CD8-positive, alpha-beta memory T cell (primary cell): Measurements from ENCODE around the gene ZRANB1. TPM values are rescaled to one million over a fixed set of nuclear protein-coding genes. Genes with fewer than 3 reads are reported as not detected.

Experiments
- CTCF ChIA-PET: fragments of 350-600 bp; sonication (Branson Sonifier 250); formaldehyde crosslinking; loops from one replicate; lab custom pipeline; 2021; ENCODE audit warnings: antibody characterized with exemption; lab: Charles Lee
- POLR2A ChIA-PET: fragments of 350-600 bp; sonication (Branson Sonifier 250); formaldehyde crosslinking; loops from one replicate; lab custom pipeline; 2021; ENCODE audit warnings: antibody characterized with exemption; lab: Charles Lee
- DNase-seq, 5 donors: peaks; one replicate each; pipeline versions ENCODE4 v3.0.0 to v3.0.0-alpha.2; 2020 to 2022; ENCODE audit warnings: mixed read lengths in 1 of 5
- H3K27ac ChIP-seq: one replicate; pipeline ENCODE4 v1.7.0; 2013; ENCODE audit warnings: low read depth, mild to moderate bottlenecking, low read length, moderate library complexity
- H3K27me3 ChIP-seq: 2 replicates; pipeline ENCODE4 v1.7.0; 2013; ENCODE audit warnings: low read length, mild to moderate bottlenecking; ENCODE audit not compliant: insufficient read depth, poor library complexity, severe bottlenecking
- H3K36me3 ChIP-seq: 2 replicates; pipeline ENCODE4 v1.7.0; 2013; ENCODE audit warnings: mild to moderate bottlenecking, low read length, moderate library complexity; ENCODE audit not compliant: insufficient read depth
- H3K4me1 ChIP-seq: 2 replicates; pipeline ENCODE4 v1.7.0; 2013; ENCODE audit warnings: mild to moderate bottlenecking, low read length, moderate library complexity; ENCODE audit not compliant: insufficient read depth
- H3K4me3 ChIP-seq: 2 replicates; pipeline ENCODE4 v1.7.0; 2013; ENCODE audit warnings: mild to moderate bottlenecking, low read length
- H3K9me3 ChIP-seq: 2 replicates; pipeline ENCODE4 v1.7.0; 2013; ENCODE audit warnings: mild to moderate bottlenecking, low read length
- H3K27ac Mint-ChIP-seq, 8 donors: one replicate each; pipeline ENCODE4 v1.8.0; 2020 to 2021; ENCODE audit warnings: mixed read lengths in 8 of 8, mild to moderate bottlenecking in 6 of 8, inconsistent platforms in 3 of 8, moderate library complexity in 3 of 8
- H3K27me3 Mint-ChIP-seq, 2 donors: one replicate each; pipeline ENCODE4 v1.8.0; 2020 to 2021; ENCODE audit warnings: mixed read lengths in 2 of 2, mild to moderate bottlenecking in 1 of 2, moderate library complexity in 1 of 2
- H3K36me3 Mint-ChIP-seq, 3 donors: one replicate each; pipeline ENCODE4 v1.8.0; 2020 to 2021; ENCODE audit warnings: mixed read lengths in 3 of 3, inconsistent platforms in 1 of 3, mild to moderate bottlenecking in 1 of 3
- H3K4me1 Mint-ChIP-seq, 3 donors: one replicate each; pipeline ENCODE4 v1.8.0; 2020 to 2021; ENCODE audit warnings: mixed read lengths in 3 of 3, inconsistent platforms in 1 of 3, mild to moderate bottlenecking in 1 of 3
- H3K4me3 Mint-ChIP-seq, 7 donors: one replicate each; pipeline ENCODE4 v1.8.0; 2020 to 2021; ENCODE audit warnings: mixed read lengths in 7 of 7, mild to moderate bottlenecking in 6 of 7, moderate library complexity in 4 of 7, inconsistent platforms in 2 of 7
- H3K9me3 Mint-ChIP-seq, 5 donors: one replicate each; pipeline ENCODE4 v1.8.0; 2020 to 2022; ENCODE audit warnings: mixed read lengths in 5 of 5, mild to moderate bottlenecking in 3 of 5, moderate library complexity in 2 of 5, inconsistent platforms in 1 of 5
- polyA plus RNA-seq: library from polyadenylated mRNA; unstranded; fragments of 300-500 nt; fragmentation: Illumina TruSeq; gene quantifications from one replicate; pipeline ENCODE4 v1.2.3, GENCODE V29; 2021
- total RNA-seq, 2 experiments: library from RNA; stranded (reverse); gene quantifications; one replicate each; pipeline ENCODE4 v1.2.3, GENCODE V29; 2021

The ZRANB1 gene
- total and polyA plus RNA-seq, 3 experiments from 2014 or later: 11.8 to 16.9 (median 16.7) TPM

GRCh38 chr10:125002423-125003145, 60.7 kb downstream of the ZRANB1 start:
- H3K27me3 ChIP-seq: no peaks in the 10 kb centered on the region
- no peak for DNase-seq
- no peaks in the 10 kb centered on the region for H3K4me1 Mint-ChIP-seq
- no peaks in the 10 kb centered on the region for H3K36me3 Mint-ChIP-seq
- no peak overlapping the region for H3K27ac Mint-ChIP-seq
- no peaks in the 10 kb centered on the region for H3K36me3 ChIP-seq
- ChIA-PET POLR2A (no interaction called here), CTCF (interaction anchor here (1.4 kb wide), 1 partner anchor 10 kb away, joined by 5 read pairs; no protein-coding TSS in a partner anchor)
- no peaks in the 10 kb centered on the region for H3K4me1 ChIP-seq
- H3K27me3 Mint-ChIP-seq: peaks cover 0 to 4% of the 10 kb centered on the region in 2 donors
- H3K27ac ChIP-seq: no peak overlapping the region
- H3K9me3 Mint-ChIP-seq: no peaks in the 10 kb centered on the region
- H3K9me3 ChIP-seq: no peaks in the 10 kb centered on the region
- H3K4me3 Mint-ChIP-seq: no peak overlapping the region
- no peak overlapping the region for H3K4me3 ChIP-seq

GRCh38 chr10:125003146-125003900, 61.4 kb downstream of the ZRANB1 start:
- no peaks in the 10 kb centered on the region for H3K36me3 Mint-ChIP-seq
- no peaks in the 10 kb centered on the region for H3K4me1 ChIP-seq
- DNase-seq: no peak
- H3K36me3 ChIP-seq: no peaks in the 10 kb centered on the region
- H3K27ac Mint-ChIP-seq: no peak overlapping the region
- H3K4me3 Mint-ChIP-seq: no peak overlapping the region
- no peaks in the 10 kb centered on the region for H3K9me3 ChIP-seq
- no peaks in the 10 kb centered on the region for H3K4me1 Mint-ChIP-seq
- peaks cover 0 to 4% of the 10 kb centered on the region in 2 donors for H3K27me3 Mint-ChIP-seq
- POLR2A ChIA-PET: no interaction called here
- H3K9me3 Mint-ChIP-seq: no peaks in the 10 kb centered on the region
- no peak overlapping the region for H3K4me3 ChIP-seq
- H3K27me3 ChIP-seq: no peaks in the 10 kb centered on the region
- CTCF ChIA-PET: interaction anchor here (1.4 kb wide), 1 partner anchor 11 kb away, joined by 5 read pairs; no protein-coding TSS in a partner anchor
- no peak overlapping the region for H3K27ac ChIP-seq

- H3K4me1 ChIP-seq: no peaks in the 10 kb centered on the region
- POLR2A ChIA-PET: no interaction called here
- Mint-ChIP-seq H3K36me3 (no peaks in the 10 kb centered on the region), H3K27ac (no peak overlapping the region), H3K27me3 (peaks cover 4% of the 10 kb centered on the region in 2 donors), H3K9me3 (no peaks in the 10 kb centered on the region), H3K4me3 (no peak overlapping the region), H3K4me1 (no peaks in the 10 kb centered on the region)
- no peaks in the 10 kb centered on the region for H3K36me3 ChIP-seq
- no peak overlapping the region for H3K4me3 ChIP-seq
- DNase-seq: no peak
- H3K27me3 ChIP-seq: no peaks in the 10 kb centered on the region
- no peaks in the 10 kb centered on the region for H3K9me3 ChIP-seq
- CTCF ChIA-PET: no interaction called here
- H3K27ac ChIP-seq: no peak overlapping the region
Measured at GRCh38 chr10:125003901-125004467, 62.1 kb downstream of the ZRANB1 start.

GRCh38 chr10:125004571-125005311, 62.8 kb downstream of the ZRANB1 start:
- Histone ChIP-seq H3K4me1 (no peaks in the 10 kb centered on the region), H3K36me3 (no peaks in the 10 kb centered on the region), H3K9me3 (no peaks in the 10 kb centered on the region), H3K4me3 (no peak overlapping the region), H3K27me3 (no peaks in the 10 kb centered on the region), H3K27ac (no peak overlapping the region)
- Mint-ChIP-seq H3K9me3 (no peaks in the 10 kb centered on the region), H3K27me3 (peaks cover 4% of the 10 kb centered on the region in 2 donors), H3K4me1 (no peaks in the 10 kb centered on the region), H3K4me3 (no peak overlapping the region), H3K36me3 (no peaks in the 10 kb centered on the region), H3K27ac (no peak overlapping the region)
- POLR2A ChIA-PET: no interaction called here
- CTCF ChIA-PET: no interaction called here
- no peak for DNase-seq

- DNase-seq: no peak
- POLR2A ChIA-PET: no interaction called here
Measured at GRCh38 chr10:125005312-125006187, 63.6 kb downstream of the ZRANB1 start.

GRCh38 chr10:125006188-125006680, 64.3 kb downstream of the ZRANB1 start:
- Histone ChIP-seq H3K4me1 (no peaks in the 10 kb centered on the region), H3K36me3 (no peaks in the 10 kb centered on the region), H3K4me3 (no peak overlapping the region), H3K9me3 (no peaks in the 10 kb centered on the region), H3K27me3 (no peaks in the 10 kb centered on the region), H3K27ac (no peak overlapping the region)
- Mint-ChIP-seq H3K4me3 (no peak overlapping the region), H3K27me3 (peaks cover 3 to 6% of the 10 kb centered on the region in 2 donors), H3K27ac (no peak overlapping the region), H3K9me3 (no peaks in the 10 kb centered on the region), H3K36me3 (no peaks in the 10 kb centered on the region), H3K4me1 (no peaks in the 10 kb centered on the region)
- no peak for DNase-seq
- POLR2A ChIA-PET: no interaction called here
- CTCF ChIA-PET: no interaction called here

More at GRCh38 chr10:125005312-125006187, 63.6 kb downstream of the ZRANB1 start:
- Histone ChIP-seq H3K4me1 (no peaks in the 10 kb centered on the region), H3K27ac (no peak overlapping the region), H3K36me3 (no peaks in the 10 kb centered on the region), H3K9me3 (no peaks in the 10 kb centered on the region), H3K4me3 (no peak overlapping the region), H3K27me3 (no peaks in the 10 kb centered on the region)
- peak overlapping the region in 1 of 8 donors; percentile 66 for H3K27ac Mint-ChIP-seq
- no peak overlapping the region for H3K4me3 Mint-ChIP-seq
- H3K4me1 Mint-ChIP-seq: no peaks in the 10 kb centered on the region
- H3K36me3 Mint-ChIP-seq: no peaks in the 10 kb centered on the region
- CTCF ChIA-PET: no interaction called here
- H3K27me3 Mint-ChIP-seq: peaks cover 4 to 6% of the 10 kb centered on the region in 2 donors
- H3K9me3 Mint-ChIP-seq: no peaks in the 10 kb centered on the region

GRCh38 chr10:125006921-125007426, 65.1 kb downstream of the ZRANB1 start:
- no peak for DNase-seq
- peaks cover 1 to 9% of the 10 kb centered on the region in 2 donors for H3K27me3 Mint-ChIP-seq
- no peaks in the 10 kb centered on the region for H3K4me1 Mint-ChIP-seq
- no peak overlapping the region for H3K27ac Mint-ChIP-seq
- Histone ChIP-seq H3K36me3 (no peaks in the 10 kb centered on the region), H3K4me3 (no peak overlapping the region), H3K27ac (no peak overlapping the region), H3K27me3 (no peaks in the 10 kb centered on the region), H3K4me1 (no peaks in the 10 kb centered on the region), H3K9me3 (no peaks in the 10 kb centered on the region)
- CTCF ChIA-PET: interaction anchor here (1.7 kb wide), 1 partner anchor 8 kb away, joined by 3 read pairs; no protein-coding TSS in a partner anchor
- no peaks in the 10 kb centered on the region for H3K9me3 Mint-ChIP-seq
- H3K4me3 Mint-ChIP-seq: no peak overlapping the region
- no peaks in the 10 kb centered on the region for H3K36me3 Mint-ChIP-seq
- POLR2A ChIA-PET: no interaction called here
